Lung (tissue), 12 donors: ENCODE measurements around the gene ASTL. TPM values are rescaled to one million over a fixed set of nuclear protein-coding genes. Genes with fewer than 3 reads are reported as not detected.

ENCODE experiments used
- ATAC-seq: fragments of 200-7000 bp; cut with Tn5 transposase; one replicate; pipeline ENCODE4 v1.9.1; 2020; ENCODE audit warnings: moderate number of reproducible peaks; ENCODE audit not compliant: insufficient read depth, low FRiP score
- DNase-seq, 3 donors: peaks; one replicate each; pipeline ENCODE4 v3.0.0-alpha.2; 2013 to 2017
- H3K27ac ChIP-seq, 2 donors: one replicate each; pipeline ENCODE4 v1.5.1; 2013; ENCODE audit warnings: mild to moderate bottlenecking in 2 of 2, moderate library complexity in 2 of 2, control low read depth in 1 of 2, inconsistent platforms in 1 of 2, low read depth in 1 of 2, low read length in 1 of 2
- H3K27me3 ChIP-seq, 3 donors: one replicate each; pipeline ENCODE4 v1.5.1; 2013; ENCODE audit warnings: low read length in 2 of 3; ENCODE audit not compliant: control insufficient read depth in 3 of 3, insufficient read depth in 3 of 3
- H3K36me3 ChIP-seq, 4 donors: one replicate each; pipeline ENCODE4 v1.5.1; 2013; ENCODE audit warnings: low read length in 4 of 4, mild to moderate bottlenecking in 1 of 4, moderate library complexity in 1 of 4; ENCODE audit not compliant: control insufficient read depth in 4 of 4, insufficient read depth in 4 of 4
- H3K4me1 ChIP-seq, 5 donors: one replicate each; pipeline ENCODE4 v1.5.1; 2013; ENCODE audit warnings: low read length in 5 of 5, mild to moderate bottlenecking in 2 of 5, moderate library complexity in 1 of 5; ENCODE audit not compliant: control insufficient read depth in 5 of 5, insufficient read depth in 5 of 5
- H3K4me3 ChIP-seq: one replicate; pipeline ENCODE4 v1.5.1; 2013; ENCODE audit warnings: mild to moderate bottlenecking, control low read depth, moderate library complexity
- H3K9ac ChIP-seq, 2 donors: one replicate each; pipeline ENCODE4 v1.5.1; 2013; ENCODE audit warnings: low read length in 2 of 2, control low read depth in 1 of 2; ENCODE audit not compliant: insufficient read depth in 1 of 2
- H3K9me3 ChIP-seq, 4 donors: one replicate each; pipeline ENCODE4 v1.5.1; 2013; ENCODE audit warnings: low read length in 3 of 4, mild to moderate bottlenecking in 1 of 4, moderate library complexity in 1 of 4; ENCODE audit not compliant: control insufficient read depth in 4 of 4, insufficient read depth in 3 of 4
- CTCF ChIP-seq: IDR thresholded peaks from 2 replicates; pipeline ENCODE4 v1.5.1; 2012; ENCODE audit warnings: mild to moderate bottlenecking; ENCODE audit errors: control extremely low read depth, extremely low read depth
- WGBS, 2 donors: extraction: QIAGEN DNeasy Blood & Tissue Kit; methylation state at CpG; one replicate each; pipeline ENCODE4 v1.1.7; 2013; 5-methylcytosine and 5-hydroxymethylcytosine counted together
- polyA plus RNA-seq, 2 donors: library from polyadenylated mRNA; stranded (reverse); fragments of 200-250 nt; gene quantifications; one replicate each; pipeline ENCODE4 v1.2.1, GENCODE V29; 2013
- total RNA-seq, 2 donors: library from RNA; depleted of rRNA in 1 of 2; stranded (reverse); fragments of >200 nt in 1 of 2; gene quantifications; one replicate each; pipeline ENCODE4 v1.2.1, GENCODE V29; 2014 to 2021
- donor health status: control.
- donor health status: control.
- donor health status: Bipolar disorder and iron deficiency.
- donor health status: healthy.
- donor health status: DM: yes; HTN: yes; CAD: no.

Gene ASTL
- total and polyA plus RNA-seq, 4 donors = 0.14 to 0.34 TPM; not detected in 2

DNA sequence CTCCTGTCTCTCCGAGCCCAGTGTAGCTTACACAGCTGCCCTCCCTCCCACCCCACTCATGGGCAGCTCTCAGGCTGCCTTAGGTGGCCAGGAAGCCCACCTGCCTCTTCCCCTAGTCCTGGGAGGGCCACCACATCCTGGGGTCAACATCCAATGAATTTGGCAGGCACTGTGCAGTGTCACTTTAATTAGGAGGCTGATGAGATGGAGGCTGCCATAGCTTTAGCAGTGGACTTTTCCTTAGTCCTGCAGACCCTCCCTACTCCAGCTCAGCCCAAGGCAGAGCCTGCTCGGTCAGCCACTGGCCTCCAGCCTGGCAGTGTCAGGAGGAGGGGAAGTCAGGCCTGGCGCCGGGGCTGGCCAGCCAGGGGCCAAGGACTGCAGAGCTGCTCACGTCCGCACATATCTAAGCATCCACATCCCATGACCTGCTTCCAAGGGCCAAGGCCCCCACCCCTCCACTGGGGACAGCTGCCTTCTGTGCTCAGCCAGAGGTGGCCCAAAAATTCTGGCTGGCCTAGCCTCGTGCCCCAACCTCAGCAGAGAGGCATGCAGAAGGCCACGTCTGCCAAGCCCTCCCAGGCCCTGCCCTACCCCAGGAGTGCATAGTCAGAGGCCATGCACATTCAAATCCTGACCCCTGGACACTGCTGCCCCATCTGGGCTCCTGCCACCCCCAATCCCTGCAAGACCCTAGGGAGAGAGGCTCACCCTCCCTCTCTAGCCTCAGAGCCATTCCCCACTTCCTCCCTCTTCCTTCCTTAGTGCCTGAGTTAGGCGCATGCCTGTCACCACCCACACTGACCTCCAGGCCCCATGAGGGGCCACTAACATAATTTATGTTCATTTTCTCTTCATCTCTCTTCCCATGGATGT is 55.0 kb downstream of the ASTL start:
- ATAC-seq = no peak
- peak in 1 of 3 donors; percentile 8 for DNase-seq

DNA sequence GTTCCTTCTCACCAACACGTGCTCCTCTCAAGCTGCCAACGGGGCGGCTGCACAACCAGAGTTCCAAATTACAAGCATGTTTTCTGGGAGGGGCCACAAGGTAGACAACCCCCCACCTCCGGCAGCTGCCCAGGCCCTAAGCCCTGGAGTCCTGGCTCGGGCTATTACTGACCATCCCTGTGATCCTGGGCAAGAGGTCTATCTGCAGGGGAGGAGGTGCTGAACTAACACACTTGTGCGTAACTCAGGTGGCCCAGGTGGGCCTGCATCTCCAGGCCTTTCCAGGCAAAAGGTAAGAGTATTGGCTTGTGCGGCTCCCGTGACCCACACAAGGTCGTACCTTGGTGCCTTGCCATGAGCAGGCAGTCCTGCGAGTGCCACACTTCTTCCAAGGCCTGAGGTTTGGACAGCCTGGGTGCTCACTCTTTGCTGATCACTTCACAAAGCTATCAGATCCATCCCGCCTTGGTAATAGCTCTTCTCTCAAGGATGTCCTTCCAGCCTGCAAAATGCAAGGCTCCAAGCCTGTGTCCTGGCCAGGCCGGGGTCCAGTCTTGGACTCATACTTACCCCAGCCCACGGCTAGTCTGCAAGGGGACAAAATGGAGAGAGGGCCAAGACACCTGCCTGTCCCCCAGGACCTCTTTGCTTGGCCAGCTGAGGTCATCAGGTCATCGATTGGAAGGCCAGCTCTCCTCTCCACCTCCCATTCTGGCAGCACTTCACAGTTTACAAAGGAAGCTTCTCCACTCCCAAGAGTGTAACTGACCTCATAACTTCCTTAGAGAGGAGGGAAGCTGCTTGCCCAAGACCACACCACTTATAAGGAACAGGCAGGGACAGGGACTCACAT is 55.9 kb downstream of the ASTL start:
- Histone ChIP-seq H3K27ac (no peak overlapping the region), H3K36me3 (no peaks in the 10 kb centered on the region), H3K9ac (no peak overlapping the region), H3K4me1 (peaks cover 0 to 10% (median 0%) of the 10 kb centered on the region in 5 donors), H3K27me3 (no peaks in the 10 kb centered on the region), H3K9me3 (no peaks in the 10 kb centered on the region), H3K4me3 (no peak overlapping the region)
- TF ChIP-seq CTCF = no peak
- ATAC-seq (no peak), DNase-seq (peak in 1 of 3 donors; percentile 8)
- 89% methylated on average over 14 of the region's 14 CpGs for WGBS, 2 donors

More for the DNA sequence above, 55.0 kb downstream of the ASTL start:
- H3K27ac ChIP-seq = no peak overlapping the region
- WGBS, 2 donors = 63 to 71% methylated on average over 9 of the region's 9 CpGs
- no peak overlapping the region for H3K9ac ChIP-seq
- no peak for TF ChIP-seq CTCF
- no peaks in the 10 kb centered on the region for H3K36me3 ChIP-seq
- H3K4me3 ChIP-seq = no peak overlapping the region
- peaks cover 0 to 10% (median 0%) of the 10 kb centered on the region in 5 donors for H3K4me1 ChIP-seq
- H3K9me3 ChIP-seq = no peaks in the 10 kb centered on the region
- H3K27me3 ChIP-seq = no peaks in the 10 kb centered on the region

DNA sequence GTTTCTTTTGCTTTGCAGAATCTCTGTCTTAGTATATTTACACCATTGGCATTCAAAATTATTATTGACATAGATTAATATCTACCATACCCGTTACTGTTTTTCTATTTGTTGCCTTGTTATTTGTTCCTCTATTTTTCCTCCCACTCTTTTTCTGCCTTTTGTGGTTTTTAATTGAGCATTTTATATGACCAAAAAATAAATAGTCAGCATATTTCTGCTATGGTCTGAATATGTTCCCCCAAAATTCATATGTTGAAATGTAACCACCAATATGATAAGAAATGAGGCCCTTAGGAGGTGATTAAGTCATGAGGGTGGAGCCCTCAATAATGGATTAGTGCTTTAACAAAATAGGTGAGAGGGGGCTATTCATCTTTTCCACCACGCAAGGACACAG is 57.3 kb downstream of the ASTL start:
- Histone ChIP-seq H3K36me3 (no peaks in the 10 kb centered on the region), H3K27me3 (no peaks in the 10 kb centered on the region), H3K4me1 (peaks cover 0 to 10% (median 0%) of the 10 kb centered on the region in 5 donors), H3K27ac (no peak overlapping the region), H3K4me3 (no peak overlapping the region), H3K9ac (no peak overlapping the region), H3K9me3 (no peaks in the 10 kb centered on the region)
- DNase-seq (no peak), ATAC-seq (no peak)
- no peak for TF ChIP-seq CTCF
- 95 to 96% methylated on average over 2 of the region's 2 CpGs for WGBS, 2 donors
